AG09309 (cell line): ENCODE data around the gene DPP6.

Source experiments
- DNase-seq: peaks from one replicate; pipeline ENCODE4 v3.0.0-alpha.2; 2010; ENCODE audit warnings: low read depth
- H3K4me3 ChIP-seq: 2 replicates; pipeline ENCODE4 v1.5.1; 2011; ENCODE audit warnings: mild to moderate bottlenecking, low read depth, low read length, moderate library complexity; ENCODE audit not compliant: control insufficient read depth
- TF ChIP-seq, protein P1 (sequence below): IDR thresholded peaks from 2 replicates; pipeline ENCODE4 v1.5.1; 2011; ENCODE audit warnings: mild to moderate bottlenecking, low read depth, low read length, inconsistent platforms; ENCODE audit not compliant: insufficient read depth, control insufficient read depth; ENCODE audit errors: missing control alignments

The DPP6 gene

GRCh38 chr7:154688952-154689351 is 636.8 kb downstream of the DPP6 start:
- H3K4me3 ChIP-seq: no peak overlapping the region
- TF ChIP-seq, protein P1, sequence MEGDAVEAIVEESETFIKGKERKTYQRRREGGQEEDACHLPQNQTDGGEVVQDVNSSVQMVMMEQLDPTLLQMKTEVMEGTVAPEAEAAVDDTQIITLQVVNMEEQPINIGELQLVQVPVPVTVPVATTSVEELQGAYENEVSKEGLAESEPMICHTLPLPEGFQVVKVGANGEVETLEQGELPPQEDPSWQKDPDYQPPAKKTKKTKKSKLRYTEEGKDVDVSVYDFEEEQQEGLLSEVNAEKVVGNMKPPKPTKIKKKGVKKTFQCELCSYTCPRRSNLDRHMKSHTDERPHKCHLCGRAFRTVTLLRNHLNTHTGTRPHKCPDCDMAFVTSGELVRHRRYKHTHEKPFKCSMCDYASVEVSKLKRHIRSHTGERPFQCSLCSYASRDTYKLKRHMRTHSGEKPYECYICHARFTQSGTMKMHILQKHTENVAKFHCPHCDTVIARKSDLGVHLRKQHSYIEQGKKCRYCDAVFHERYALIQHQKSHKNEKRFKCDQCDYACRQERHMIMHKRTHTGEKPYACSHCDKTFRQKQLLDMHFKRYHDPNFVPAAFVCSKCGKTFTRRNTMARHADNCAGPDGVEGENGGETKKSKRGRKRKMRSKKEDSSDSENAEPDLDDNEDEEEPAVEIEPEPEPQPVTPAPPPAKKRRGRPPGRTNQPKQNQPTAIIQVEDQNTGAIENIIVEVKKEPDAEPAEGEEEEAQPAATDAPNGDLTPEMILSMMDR: no peak
- DNase-seq: no peak

- no peak for DNase-seq
- TF ChIP-seq, protein P1: no peak
- H3K4me3 ChIP-seq: no peak overlapping the region
Measured at GRCh38 chr7:154690411-154690810, 638.2 kb downstream of the DPP6 start.

DNA sequence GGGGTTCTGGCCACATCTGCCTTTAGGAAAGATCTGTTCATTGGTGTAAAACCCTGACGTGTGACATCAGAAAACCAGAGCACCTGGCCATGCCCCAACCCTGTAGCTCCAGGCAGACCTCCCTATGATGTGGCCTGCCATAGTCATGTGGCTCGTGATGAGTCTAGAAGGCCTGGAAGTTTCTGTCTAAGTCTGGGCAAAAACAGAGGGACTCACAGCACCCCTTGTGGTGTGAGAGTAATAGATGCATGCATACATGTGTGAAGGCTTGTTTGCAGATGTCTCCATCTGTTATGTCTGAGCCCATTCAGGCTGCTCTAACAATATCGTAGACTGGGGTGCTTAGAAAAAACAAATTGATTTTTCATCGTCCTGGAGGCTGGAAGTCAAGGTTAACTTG is 641.5 kb downstream of the DPP6 start:
- TF ChIP-seq, protein P1: no peak
- DNase-seq: no peak
- no peak overlapping the region for H3K4me3 ChIP-seq

- TF ChIP-seq, protein P1: no peak
- DNase-seq: no peak
- H3K4me3 ChIP-seq: no peak overlapping the region
Measured at GRCh38 chr7:154695836-154696235, 643.6 kb downstream of the DPP6 start.

DNA sequence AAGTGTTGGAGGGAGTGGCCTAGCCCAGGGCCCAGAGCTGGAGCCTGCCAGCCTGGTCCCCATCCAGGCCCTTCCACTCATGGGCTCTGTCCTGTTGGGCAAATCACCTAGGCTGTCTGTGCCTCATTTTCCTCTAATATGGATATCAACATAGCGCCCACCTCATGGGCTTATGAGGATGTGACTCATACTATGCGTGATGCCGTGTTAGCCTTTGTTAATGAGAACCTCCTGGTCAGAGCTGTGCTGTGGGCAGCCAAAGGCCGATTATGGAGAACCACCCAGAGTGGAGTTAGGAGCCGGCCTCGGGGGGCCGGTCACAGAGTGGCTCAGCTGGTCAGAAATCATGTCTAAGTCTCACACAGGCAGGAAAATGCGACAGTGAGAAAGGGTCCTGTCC is 644.4 kb downstream of the DPP6 start:
- DNase-seq: no peak
- H3K4me3 ChIP-seq: no peak overlapping the region
- TF ChIP-seq, protein P1: no peak

DNA sequence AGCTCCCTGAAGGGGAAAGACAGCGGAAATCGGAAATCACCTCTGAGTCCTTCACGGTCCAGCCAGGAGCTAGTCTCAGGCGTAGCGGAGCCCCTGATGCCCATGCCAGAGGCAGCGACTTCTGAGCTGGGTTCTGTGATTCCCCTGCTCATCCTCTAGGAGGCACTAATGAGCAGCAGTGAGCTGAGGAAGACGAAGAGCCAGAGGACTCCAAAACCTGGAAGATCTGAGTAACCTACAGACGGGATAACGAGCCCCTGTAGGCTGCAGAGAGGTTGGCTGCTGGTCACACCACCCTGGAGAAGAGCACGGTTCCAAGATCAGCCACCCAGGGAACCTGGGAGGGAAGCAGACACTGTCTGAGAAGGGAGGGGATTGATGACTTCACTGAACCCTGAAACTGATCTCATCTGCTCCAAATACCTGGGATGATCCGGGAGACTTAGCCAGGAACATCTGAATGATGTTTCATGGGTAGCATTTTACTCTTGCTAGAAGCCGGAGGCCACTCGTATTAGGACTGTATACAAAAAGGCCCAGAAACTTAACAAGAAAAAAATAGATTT is 646.6 kb downstream of the DPP6 start:
- DNase-seq: no peak
- no peak overlapping the region for H3K4me3 ChIP-seq
- TF ChIP-seq, protein P1: no peak

- TF ChIP-seq, protein P1: no peak
- no peak overlapping the region for H3K4me3 ChIP-seq
- DNase-seq: no peak
Measured at GRCh38 chr7:154699417-154699816, 647.2 kb downstream of the DPP6 start.
